ENCODE data around the gene PPP1R14D. TPM values are rescaled to one million over a fixed set of nuclear protein-coding genes. Genes with fewer than 3 reads are reported as not detected.

Gene PPP1R14D
- total and polyA plus RNA-seq, 9 donors = 0.95 TPM; not detected in 8

DNA sequence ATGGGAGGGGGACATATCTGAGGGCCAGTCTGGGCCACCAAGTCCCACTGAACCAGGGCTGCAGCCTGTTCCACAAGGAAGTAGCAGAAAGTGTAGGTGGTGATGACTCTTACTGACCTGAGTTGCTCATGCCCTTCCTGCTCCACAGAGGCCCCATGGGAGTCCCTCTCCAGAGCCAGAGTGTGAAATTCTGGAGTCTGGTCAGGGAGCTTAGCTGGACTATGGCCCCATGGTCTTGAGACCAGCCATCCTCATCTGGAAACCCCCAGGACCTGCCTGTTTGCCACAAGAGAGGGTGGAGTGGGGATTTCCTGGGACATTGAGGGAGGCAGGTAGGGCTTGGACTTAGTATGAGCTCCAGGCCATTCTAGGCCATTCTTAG, 18.3 kb upstream of the PPP1R14D start:
- TF ChIP-seq EP300 (IDR thresholded peaks at IDR 0.05) = no peak
- TF ChIP-seq POLR2A (IDR thresholded peaks at IDR 0.05) = no peak
- TF ChIP-seq, protein P1, sequence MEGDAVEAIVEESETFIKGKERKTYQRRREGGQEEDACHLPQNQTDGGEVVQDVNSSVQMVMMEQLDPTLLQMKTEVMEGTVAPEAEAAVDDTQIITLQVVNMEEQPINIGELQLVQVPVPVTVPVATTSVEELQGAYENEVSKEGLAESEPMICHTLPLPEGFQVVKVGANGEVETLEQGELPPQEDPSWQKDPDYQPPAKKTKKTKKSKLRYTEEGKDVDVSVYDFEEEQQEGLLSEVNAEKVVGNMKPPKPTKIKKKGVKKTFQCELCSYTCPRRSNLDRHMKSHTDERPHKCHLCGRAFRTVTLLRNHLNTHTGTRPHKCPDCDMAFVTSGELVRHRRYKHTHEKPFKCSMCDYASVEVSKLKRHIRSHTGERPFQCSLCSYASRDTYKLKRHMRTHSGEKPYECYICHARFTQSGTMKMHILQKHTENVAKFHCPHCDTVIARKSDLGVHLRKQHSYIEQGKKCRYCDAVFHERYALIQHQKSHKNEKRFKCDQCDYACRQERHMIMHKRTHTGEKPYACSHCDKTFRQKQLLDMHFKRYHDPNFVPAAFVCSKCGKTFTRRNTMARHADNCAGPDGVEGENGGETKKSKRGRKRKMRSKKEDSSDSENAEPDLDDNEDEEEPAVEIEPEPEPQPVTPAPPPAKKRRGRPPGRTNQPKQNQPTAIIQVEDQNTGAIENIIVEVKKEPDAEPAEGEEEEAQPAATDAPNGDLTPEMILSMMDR (IDR thresholded peaks at IDR 0.05) = no peak
- Histone ChIP-seq H3K4me1 (ENCODE audit: insufficient read depth) (no peaks in the 10 kb centered on the region), H3K27ac (no peak overlapping the region), H3K4me3 (no peak overlapping the region), H3K36me3 (no peaks in the 10 kb centered on the region), H3K27me3 (peaks cover 2% of the 10 kb centered on the region), H3K9me3 (no peaks in the 10 kb centered on the region)
- intact Hi-C loops (cut with DNase I) = no loop called here
- DNase-seq = no peak

DNA sequence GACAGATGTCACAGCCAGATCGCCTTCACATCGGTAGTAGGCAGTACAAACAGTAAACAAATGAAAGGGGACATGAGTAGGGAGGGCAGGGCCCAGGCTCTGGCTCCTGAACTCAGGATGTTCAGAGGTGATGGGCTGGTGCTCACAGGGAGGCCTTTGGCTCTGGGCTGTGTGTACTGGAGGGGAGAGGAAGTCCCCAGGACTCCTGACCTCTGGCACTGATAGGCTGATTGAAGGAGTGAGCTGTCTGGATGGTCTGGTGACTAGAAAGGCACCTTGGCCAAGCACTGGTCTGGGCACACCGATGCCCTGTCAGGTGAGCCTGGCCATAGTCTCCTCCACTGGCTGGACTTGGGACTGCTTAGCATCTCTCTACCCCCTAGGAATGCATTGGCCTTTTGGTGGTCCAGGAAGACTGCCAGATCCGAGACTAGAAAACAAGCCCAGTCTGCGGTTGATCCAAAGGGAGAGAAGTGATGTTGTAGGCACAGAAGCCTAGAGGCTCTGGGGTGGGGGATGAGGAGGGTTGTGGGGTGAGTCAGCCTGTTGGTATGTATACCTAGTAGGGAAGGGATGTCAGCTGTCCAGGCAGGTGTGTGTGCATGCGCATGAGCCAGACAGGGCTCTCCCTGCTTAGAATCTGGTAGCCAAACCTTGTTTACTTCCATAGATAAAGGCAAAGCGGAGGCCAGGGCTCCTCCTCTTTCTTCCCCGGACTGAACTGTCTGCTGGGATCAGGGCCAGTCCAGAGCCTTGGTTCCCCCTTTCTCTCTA, 17.2 kb upstream of the PPP1R14D start:
- no peak for TF ChIP-seq EP300 (IDR thresholded peaks at IDR 0.05)
- TF ChIP-seq POLR2A (IDR thresholded peaks at IDR 0.05) = no peak
- TF ChIP-seq, protein P1 (IDR thresholded peaks at IDR 0.05) = no peak
- Histone ChIP-seq H3K27me3 (peaks cover 2% of the 10 kb centered on the region), H3K27ac (no peak overlapping the region), H3K9me3 (no peaks in the 10 kb centered on the region), H3K4me3 (no peak overlapping the region), H3K4me1 (ENCODE audit: insufficient read depth) (no peaks in the 10 kb centered on the region), H3K36me3 (no peaks in the 10 kb centered on the region)
- DNase-seq = no peak
- WGBS, 3 donors = 70 to 78% (median 73%) methylated on average over 8 of the region's 8 CpGs
- intact Hi-C loops (cut with DNase I) = no loop called here

DNA sequence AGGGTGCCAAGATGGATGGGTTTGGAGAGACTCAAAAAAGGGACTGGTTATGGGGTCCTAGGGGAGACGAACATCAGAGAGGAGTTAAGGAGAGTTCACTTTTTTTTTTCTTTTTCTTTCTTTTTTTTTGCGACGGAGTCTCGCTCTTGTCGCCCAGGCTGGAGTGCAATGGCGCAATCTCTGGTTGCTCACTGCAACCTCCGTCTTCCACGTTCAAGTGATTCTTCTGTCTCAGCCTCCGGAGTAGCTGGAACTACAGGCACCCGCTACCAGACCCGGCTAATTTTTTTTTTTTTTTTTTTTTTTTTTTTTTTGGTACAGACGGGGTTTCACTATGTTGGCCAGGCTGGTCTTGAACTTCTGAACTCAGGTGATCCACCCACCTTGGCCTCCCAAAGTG, 16.5 kb upstream of the PPP1R14D start:
- no peak for DNase-seq
- no peak overlapping the region for H3K27ac ChIP-seq
- no peaks in the 10 kb centered on the region for H3K9me3 ChIP-seq
- H3K27me3 ChIP-seq = peaks cover 2% of the 10 kb centered on the region
- WGBS, 3 donors = 61 to 67% (median 67%) methylated on average over 12 of the region's 12 CpGs
- no peaks in the 10 kb centered on the region for H3K36me3 ChIP-seq
- no peak for TF ChIP-seq EP300 (IDR thresholded peaks at IDR 0.05)
- TF ChIP-seq, protein P1 (IDR thresholded peaks at IDR 0.05) = no peak
- TF ChIP-seq POLR2A (IDR thresholded peaks at IDR 0.05) = no peak
- intact Hi-C loops (cut with DNase I) = no loop called here
- no peaks in the 10 kb centered on the region for H3K4me1 ChIP-seq (ENCODE audit: insufficient read depth)
- peak overlapping the region; percentile 42 for H3K4me3 ChIP-seq

DNA sequence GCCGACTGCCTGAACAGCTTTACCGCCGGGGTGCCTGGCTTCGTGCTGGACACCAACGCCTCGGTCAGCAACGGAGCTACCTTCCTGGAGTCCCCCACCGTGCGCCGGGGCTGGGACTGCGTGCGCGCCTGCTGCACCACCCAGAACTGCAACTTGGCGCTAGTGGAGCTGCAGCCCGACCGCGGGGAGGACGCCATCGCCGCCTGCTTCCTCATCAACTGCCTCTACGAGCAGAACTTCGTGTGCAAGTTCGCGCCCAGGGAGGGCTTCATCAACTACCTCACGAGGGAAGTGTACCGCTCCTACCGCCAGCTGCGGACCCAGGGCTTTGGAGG, 16.2 kb upstream of the PPP1R14D start:
- Histone ChIP-seq H3K9me3 (no peaks in the 10 kb centered on the region), H3K27me3 (peaks cover 2% of the 10 kb centered on the region), H3K4me3 (peak overlapping the region; percentile 42), H3K36me3 (no peaks in the 10 kb centered on the region), H3K4me1 (ENCODE audit: insufficient read depth) (no peaks in the 10 kb centered on the region), H3K27ac (no peak overlapping the region)
- intact Hi-C loops (cut with DNase I) = no loop called here
- WGBS, 3 donors = 2 to 12% (median 3%) methylated on average over 16 to 28 of the region's 28 CpGs
- DNase-seq = no peak
- TF ChIP-seq POLR2A (IDR thresholded peaks at IDR 0.05) (no peak), EP300 (IDR thresholded peaks at IDR 0.05) (no peak)
- TF ChIP-seq, protein P1 (IDR thresholded peaks at IDR 0.05) = no peak

All from ovary (tissue), 9 donors.